Fibroblast of lung (primary cell): ENCODE measurements around the gene ETV6.

ENCODE experiments used
- EZH2 ChIP-seq: IDR thresholded peaks from 2 replicates; pipeline ENCODE4 v1.5.1; 2012; ENCODE audit warnings: low read length, control low read depth, mild to moderate bottlenecking; ENCODE audit errors: missing control alignments
- TF ChIP-seq, protein P1 (sequence below), 2 donors: IDR thresholded peaks in 1 of 2; conservative IDR thresholded peaks in 1 of 2; 1 replicate in 1 of 2; 2 replicates in 1 of 2; pipeline ENCODE4 v1.5.1; 2011 to 2012; ENCODE audit warnings: low read length in 2 of 2, control low read depth in 1 of 2, inconsistent platforms in 1 of 2, low read depth in 1 of 2, mild to moderate bottlenecking in 1 of 2

- TF ChIP-seq, protein P1, sequence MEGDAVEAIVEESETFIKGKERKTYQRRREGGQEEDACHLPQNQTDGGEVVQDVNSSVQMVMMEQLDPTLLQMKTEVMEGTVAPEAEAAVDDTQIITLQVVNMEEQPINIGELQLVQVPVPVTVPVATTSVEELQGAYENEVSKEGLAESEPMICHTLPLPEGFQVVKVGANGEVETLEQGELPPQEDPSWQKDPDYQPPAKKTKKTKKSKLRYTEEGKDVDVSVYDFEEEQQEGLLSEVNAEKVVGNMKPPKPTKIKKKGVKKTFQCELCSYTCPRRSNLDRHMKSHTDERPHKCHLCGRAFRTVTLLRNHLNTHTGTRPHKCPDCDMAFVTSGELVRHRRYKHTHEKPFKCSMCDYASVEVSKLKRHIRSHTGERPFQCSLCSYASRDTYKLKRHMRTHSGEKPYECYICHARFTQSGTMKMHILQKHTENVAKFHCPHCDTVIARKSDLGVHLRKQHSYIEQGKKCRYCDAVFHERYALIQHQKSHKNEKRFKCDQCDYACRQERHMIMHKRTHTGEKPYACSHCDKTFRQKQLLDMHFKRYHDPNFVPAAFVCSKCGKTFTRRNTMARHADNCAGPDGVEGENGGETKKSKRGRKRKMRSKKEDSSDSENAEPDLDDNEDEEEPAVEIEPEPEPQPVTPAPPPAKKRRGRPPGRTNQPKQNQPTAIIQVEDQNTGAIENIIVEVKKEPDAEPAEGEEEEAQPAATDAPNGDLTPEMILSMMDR (conservative IDR thresholded peaks at IDR 0.05 in 1 of 2, IDR thresholded peaks at IDR 0.05 in 1 of 2; ENCODE audit: low read depth in 1 of 2, low read length in 2 of 2) = no peak
- TF ChIP-seq EZH2 = no peak
Measured at GRCh38 chr12:11712491-11712890, 63.0 kb downstream of the ETV6 start.
